ENCODE data around the gene SENP5.

The SENP5 gene

DNA sequence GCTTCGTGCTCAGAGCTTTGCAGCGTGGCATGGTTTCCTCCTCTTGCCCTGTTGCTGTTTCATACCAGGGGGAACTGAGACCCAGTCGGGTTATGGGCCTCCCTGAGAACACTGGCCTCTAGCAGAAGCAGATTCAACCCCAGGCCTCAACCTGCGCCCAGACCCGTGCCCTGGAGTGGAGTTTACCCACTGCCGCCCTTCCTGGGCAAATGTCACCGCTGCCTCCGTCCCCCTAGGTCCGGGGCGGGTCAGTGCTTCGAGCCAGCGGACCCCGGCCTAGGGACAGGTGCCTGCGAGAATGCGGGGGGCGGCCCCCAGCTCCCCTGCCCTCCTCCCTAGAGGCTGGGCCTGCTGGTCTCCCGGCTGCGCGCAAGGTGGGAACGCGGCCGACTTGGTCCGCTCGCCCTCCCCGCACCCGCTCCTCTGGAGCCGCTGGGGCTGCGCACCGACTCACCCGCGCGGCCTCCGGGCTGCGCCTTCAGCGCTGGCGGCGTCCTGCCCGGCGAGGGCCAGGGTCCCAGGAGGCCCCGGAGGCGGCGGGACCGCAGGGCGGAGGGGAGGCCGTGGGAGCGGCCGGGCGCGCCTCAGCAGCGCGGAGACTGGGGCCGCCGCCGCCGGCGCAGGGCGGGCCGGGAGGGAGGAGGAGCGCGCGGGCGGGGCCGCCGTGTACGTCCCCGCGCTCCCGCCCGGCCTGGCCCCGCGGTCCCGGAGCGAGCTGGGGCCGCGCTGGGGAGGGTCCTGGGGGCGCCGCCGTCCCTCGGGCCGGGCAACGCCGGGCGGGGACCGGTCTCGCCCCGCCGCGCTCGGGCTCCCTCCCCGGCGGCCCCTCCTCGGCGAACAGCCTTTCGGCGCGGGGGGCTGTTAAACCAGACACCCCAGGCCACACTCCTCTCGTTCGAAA is 100.8 kb downstream of the SENP5 start, which contains the start of gene PIGZ:
Gene PIGZ, minus strand, starts transcription at position 601 of the 901 bp plus-strand sequence. CDS start 16,802 bp downstream, outside the sequence.
- Histone ChIP-seq H3K27me3 (ENCODE audit: control insufficient read depth in 5 of 5, insufficient read depth in 4 of 5, low read length in 5 of 5) (no peaks in the 10 kb centered on the region), H3K4me1 (ENCODE audit: control insufficient read depth in 5 of 5, insufficient read depth in 5 of 5, low read length in 5 of 5) (peaks cover 2 to 21% (median 11%) of the 10 kb centered on the region in 5 donors), H3K9ac (ENCODE audit: low read length in 5 of 5) (peak within 1 kb of the TSS in 4 of 5 donors; percentile 75 to 84 (median 80)), H3K36me3 (ENCODE audit: control insufficient read depth in 5 of 5, insufficient read depth in 5 of 5, low read length in 5 of 5) (peaks cover 0 to 4% (median 0%) of the 10 kb centered on the region in 5 donors), H3K4me3 (ENCODE audit: low read depth in 1 of 5, low read length in 5 of 5) (peak within 1 kb of the TSS; percentile 75 to 86 (median 82)), H3K27ac (ENCODE audit: low read depth, low read length) (peak within 1 kb of the TSS; percentile 54), H3K9me3 (ENCODE audit: control insufficient read depth in 5 of 5, low read length in 5 of 5) (no peaks in the 10 kb centered on the region)

DNA sequence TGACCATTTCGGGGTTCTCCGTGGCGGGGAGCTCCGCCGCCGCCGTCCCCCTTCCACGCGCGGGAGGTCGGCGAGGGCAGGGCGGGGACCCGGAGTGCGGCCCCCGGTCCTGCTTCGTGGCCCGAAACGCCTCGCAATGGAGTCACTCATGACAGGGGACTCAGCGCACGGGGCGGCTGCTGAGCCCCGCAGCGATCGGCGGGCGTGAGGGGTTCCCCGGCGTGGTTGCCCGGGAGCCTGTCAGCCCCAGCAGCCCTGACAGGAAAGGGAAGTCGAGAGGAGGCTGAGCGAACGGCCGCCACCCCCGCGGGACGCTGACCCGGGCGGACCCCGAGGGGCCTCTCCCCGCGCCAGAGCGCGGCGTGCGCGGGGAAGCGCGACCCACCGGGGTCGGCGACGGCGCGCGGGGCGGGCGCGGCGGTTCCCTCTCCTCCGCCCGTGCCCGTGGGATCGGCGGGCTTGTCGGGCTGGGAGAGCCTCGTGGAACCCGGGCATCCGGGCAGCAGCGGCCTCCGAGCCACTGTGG is 101.5 kb downstream of the SENP5 start:
- Histone ChIP-seq H3K9ac (ENCODE audit: low read length in 5 of 5) (peak overlapping the region in 3 of 5 donors; percentile 74 to 77 (median 76)), H3K4me1 (ENCODE audit: control insufficient read depth in 5 of 5, insufficient read depth in 5 of 5, low read length in 5 of 5) (peaks cover 2 to 21% (median 11%) of the 10 kb centered on the region in 5 donors), H3K27me3 (ENCODE audit: control insufficient read depth in 5 of 5, insufficient read depth in 4 of 5, low read length in 5 of 5) (no peaks in the 10 kb centered on the region), H3K27ac (ENCODE audit: low read depth, low read length) (peak overlapping the region; percentile 54), H3K36me3 (ENCODE audit: control insufficient read depth in 5 of 5, insufficient read depth in 5 of 5, low read length in 5 of 5) (peaks cover 0 to 4% (median 0%) of the 10 kb centered on the region in 5 donors), H3K4me3 (ENCODE audit: low read depth in 1 of 5, low read length in 5 of 5) (peak overlapping the region in 4 of 5 donors; percentile 75 to 84 (median 80)), H3K9me3 (ENCODE audit: control insufficient read depth in 5 of 5, low read length in 5 of 5) (no peaks in the 10 kb centered on the region)

DNA sequence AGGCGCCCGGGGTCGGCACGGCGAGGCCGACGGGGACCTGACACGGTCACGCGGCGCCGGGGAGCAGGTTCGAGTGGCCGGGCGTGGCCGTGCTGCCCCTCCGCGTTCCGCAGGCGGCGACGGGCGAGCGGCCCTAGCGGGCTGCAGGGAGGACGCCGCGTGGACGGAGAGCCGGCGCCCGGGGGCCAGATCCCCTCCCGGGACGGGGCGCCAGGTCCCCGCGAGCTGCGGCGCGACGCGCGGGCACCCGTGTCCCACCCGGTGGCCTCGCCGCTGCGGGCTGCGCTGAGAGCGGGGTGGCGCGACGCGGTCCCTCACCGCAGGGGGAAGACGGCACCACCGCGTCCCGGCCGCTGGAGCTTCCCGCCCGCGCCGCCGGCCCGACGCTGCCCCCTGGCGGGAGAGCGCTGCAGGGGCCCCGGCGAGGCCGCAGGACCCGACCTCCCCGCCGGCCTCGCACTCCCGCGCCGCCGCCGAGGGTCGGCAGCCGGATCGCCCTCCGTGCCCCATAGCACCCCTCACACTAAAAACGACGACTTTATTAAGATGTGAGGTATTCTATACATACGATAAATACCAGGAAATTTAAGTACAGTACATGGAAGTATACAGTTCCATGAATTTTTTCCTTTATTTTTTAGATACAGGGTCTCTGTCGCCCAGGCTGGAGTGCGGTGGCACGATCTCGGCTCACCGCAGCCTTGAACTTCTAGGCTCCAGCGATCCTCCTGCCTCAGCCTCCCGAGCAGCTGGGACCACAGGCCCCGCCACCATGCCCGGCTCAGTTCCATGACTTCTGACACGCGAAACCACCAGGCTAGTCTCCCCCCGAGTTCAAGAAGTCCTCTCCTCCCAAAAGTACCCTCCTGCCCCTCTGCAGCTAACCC is 102.2 kb downstream of the SENP5 start:
- Histone ChIP-seq H3K4me1 (ENCODE audit: control insufficient read depth in 5 of 5, insufficient read depth in 5 of 5, low read length in 5 of 5) (peaks cover 2 to 21% (median 11%) of the 10 kb centered on the region in 5 donors), H3K27me3 (ENCODE audit: control insufficient read depth in 5 of 5, insufficient read depth in 4 of 5, low read length in 5 of 5) (no peaks in the 10 kb centered on the region), H3K36me3 (ENCODE audit: control insufficient read depth in 5 of 5, insufficient read depth in 5 of 5, low read length in 5 of 5) (peaks cover 0 to 4% (median 0%) of the 10 kb centered on the region in 5 donors), H3K9me3 (ENCODE audit: control insufficient read depth in 5 of 5, low read length in 5 of 5) (no peaks in the 10 kb centered on the region), H3K27ac (ENCODE audit: low read depth, low read length) (no peak overlapping the region), H3K9ac (ENCODE audit: low read length in 5 of 5) (peak overlapping the region in 1 of 5 donors; percentile 77), H3K4me3 (ENCODE audit: low read depth in 1 of 5, low read length in 5 of 5) (peak overlapping the region in 4 of 5 donors; percentile 75 to 84 (median 80))

- Histone ChIP-seq H3K36me3 (ENCODE audit: control insufficient read depth in 5 of 5, insufficient read depth in 5 of 5, low read length in 5 of 5) (peaks cover 0 to 4% (median 0%) of the 10 kb centered on the region in 5 donors), H3K27me3 (ENCODE audit: control insufficient read depth in 5 of 5, insufficient read depth in 4 of 5, low read length in 5 of 5) (no peaks in the 10 kb centered on the region), H3K4me1 (ENCODE audit: control insufficient read depth in 5 of 5, insufficient read depth in 5 of 5, low read length in 5 of 5) (peaks cover 2 to 21% (median 11%) of the 10 kb centered on the region in 5 donors), H3K9me3 (ENCODE audit: control insufficient read depth in 5 of 5, low read length in 5 of 5) (no peaks in the 10 kb centered on the region), H3K27ac (ENCODE audit: low read depth, low read length) (no peak overlapping the region), H3K4me3 (ENCODE audit: low read depth in 1 of 5, low read length in 5 of 5) (no peak overlapping the region), H3K9ac (ENCODE audit: low read length in 5 of 5) (no peak overlapping the region)
Measured at GRCh38 chr3:196970547-196971093, 102.9 kb downstream of the SENP5 start.

GRCh38 chr3:196971094-196971698 is 103.5 kb downstream of the SENP5 start:
- no peak overlapping the region for H3K9ac ChIP-seq (ENCODE audit: low read length in 5 of 5)
- peaks cover 2 to 21% (median 11%) of the 10 kb centered on the region in 5 donors for H3K4me1 ChIP-seq (ENCODE audit: control insufficient read depth in 5 of 5, insufficient read depth in 5 of 5, low read length in 5 of 5)
- no peak overlapping the region for H3K4me3 ChIP-seq (ENCODE audit: low read depth in 1 of 5, low read length in 5 of 5)
- H3K9me3 ChIP-seq (ENCODE audit: control insufficient read depth in 5 of 5, low read length in 5 of 5) = no peaks in the 10 kb centered on the region
- H3K27ac ChIP-seq (ENCODE audit: low read depth, low read length) = no peak overlapping the region
- H3K27me3 ChIP-seq (ENCODE audit: control insufficient read depth in 5 of 5, insufficient read depth in 4 of 5, low read length in 5 of 5) = no peaks in the 10 kb centered on the region
- H3K36me3 ChIP-seq (ENCODE audit: control insufficient read depth in 5 of 5, insufficient read depth in 5 of 5, low read length in 5 of 5) = peaks cover 0 to 4% (median 0%) of the 10 kb centered on the region in 5 donors

DNA sequence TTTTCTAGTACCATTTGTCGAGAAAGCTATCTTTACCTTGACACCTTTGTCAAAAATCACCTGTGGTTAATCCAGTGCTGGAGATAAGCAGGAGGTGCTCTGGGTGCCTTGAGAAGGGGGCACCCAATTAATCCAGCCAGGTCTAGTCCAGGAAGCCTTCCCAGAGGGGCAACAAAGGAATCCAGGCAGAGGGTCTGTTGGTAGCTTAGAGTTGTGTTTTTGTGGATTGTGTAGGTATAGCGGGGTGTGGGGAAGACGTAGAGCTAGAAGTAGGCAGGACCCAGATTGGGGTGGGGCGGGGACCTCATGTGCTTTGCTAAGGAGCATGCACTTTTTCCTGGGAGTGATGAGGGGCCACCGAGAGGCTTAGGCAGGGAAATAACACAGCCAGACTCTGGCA is 106.9 kb downstream of the SENP5 start:
- no peak overlapping the region for H3K27ac ChIP-seq (ENCODE audit: low read depth, low read length)
- no peaks in the 10 kb centered on the region for H3K9me3 ChIP-seq (ENCODE audit: control insufficient read depth in 5 of 5, low read length in 5 of 5)
- H3K4me3 ChIP-seq (ENCODE audit: low read depth in 1 of 5, low read length in 5 of 5) = no peak overlapping the region
- H3K36me3 ChIP-seq (ENCODE audit: control insufficient read depth in 5 of 5, insufficient read depth in 5 of 5, low read length in 5 of 5) = no peaks in the 10 kb centered on the region
- H3K9ac ChIP-seq (ENCODE audit: low read length in 5 of 5) = no peak overlapping the region
- no peaks in the 10 kb centered on the region for H3K27me3 ChIP-seq (ENCODE audit: control insufficient read depth in 5 of 5, insufficient read depth in 4 of 5, low read length in 5 of 5)
- peaks cover 0 to 10% (median 0%) of the 10 kb centered on the region in 5 donors for H3K4me1 ChIP-seq (ENCODE audit: control insufficient read depth in 5 of 5, insufficient read depth in 5 of 5, low read length in 5 of 5)

GRCh38 chr3:196975349-196975748 is 107.6 kb downstream of the SENP5 start:
- Histone ChIP-seq H3K9ac (ENCODE audit: low read length in 5 of 5) (no peak overlapping the region), H3K9me3 (ENCODE audit: control insufficient read depth in 5 of 5, low read length in 5 of 5) (no peaks in the 10 kb centered on the region), H3K27ac (ENCODE audit: low read depth, low read length) (no peak overlapping the region), H3K4me1 (ENCODE audit: control insufficient read depth in 5 of 5, insufficient read depth in 5 of 5, low read length in 5 of 5) (peaks cover 0 to 12% (median 0%) of the 10 kb centered on the region in 5 donors), H3K36me3 (ENCODE audit: control insufficient read depth in 5 of 5, insufficient read depth in 5 of 5, low read length in 5 of 5) (no peaks in the 10 kb centered on the region), H3K4me3 (ENCODE audit: low read depth in 1 of 5, low read length in 5 of 5) (no peak overlapping the region), H3K27me3 (ENCODE audit: control insufficient read depth in 5 of 5, insufficient read depth in 4 of 5, low read length in 5 of 5) (no peaks in the 10 kb centered on the region)

DNA sequence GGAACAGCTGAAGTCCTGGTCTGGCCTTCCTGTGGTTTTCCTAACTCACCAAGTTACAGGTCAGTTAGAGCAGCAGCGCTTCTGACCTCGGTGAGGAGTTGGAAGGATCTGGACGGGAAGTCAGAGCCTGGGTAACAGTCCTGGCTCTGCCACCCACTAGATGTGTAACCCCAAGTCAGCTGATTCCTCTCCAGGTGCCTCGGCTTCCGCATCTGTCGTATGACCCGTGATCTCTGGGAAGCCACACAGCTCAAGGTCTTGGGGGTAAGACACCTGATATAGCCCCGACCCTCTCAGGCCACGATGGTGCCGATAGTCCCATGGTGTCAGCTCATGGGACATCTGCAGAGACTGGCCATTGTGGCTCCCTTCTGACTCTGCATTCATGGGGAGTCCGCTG is 109.2 kb downstream of the SENP5 start:
- no peak overlapping the region for H3K27ac ChIP-seq (ENCODE audit: low read depth, low read length)
- peaks cover 0 to 12% (median 0%) of the 10 kb centered on the region in 5 donors for H3K4me1 ChIP-seq (ENCODE audit: control insufficient read depth in 5 of 5, insufficient read depth in 5 of 5, low read length in 5 of 5)
- no peak overlapping the region for H3K9ac ChIP-seq (ENCODE audit: low read length in 5 of 5)
- no peaks in the 10 kb centered on the region for H3K36me3 ChIP-seq (ENCODE audit: control insufficient read depth in 5 of 5, insufficient read depth in 5 of 5, low read length in 5 of 5)
- H3K27me3 ChIP-seq (ENCODE audit: control insufficient read depth in 5 of 5, insufficient read depth in 4 of 5, low read length in 5 of 5) = no peaks in the 10 kb centered on the region
- no peak overlapping the region for H3K4me3 ChIP-seq (ENCODE audit: low read depth in 1 of 5, low read length in 5 of 5)
- no peaks in the 10 kb centered on the region for H3K9me3 ChIP-seq (ENCODE audit: control insufficient read depth in 5 of 5, low read length in 5 of 5)

DNA sequence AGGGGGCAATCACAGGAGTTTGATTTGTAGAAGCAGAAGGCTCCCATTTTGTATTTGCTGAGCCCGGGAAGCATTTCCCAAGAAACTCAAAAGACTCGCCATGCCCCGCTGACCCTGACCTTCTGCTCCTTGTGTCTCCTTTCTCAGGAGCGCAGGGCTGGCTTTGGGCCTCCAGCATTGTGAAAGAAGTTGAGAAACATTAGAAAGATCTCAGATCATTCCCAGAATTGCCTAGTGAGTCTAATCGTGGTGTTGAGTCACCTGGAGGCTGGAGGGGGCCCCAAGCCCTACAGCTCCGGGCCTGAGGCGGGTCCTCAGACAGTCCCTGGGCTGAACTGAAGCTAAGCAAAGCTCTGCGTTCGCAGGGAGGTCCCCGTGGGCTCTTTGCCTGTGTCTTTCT is 111.8 kb downstream of the SENP5 start:
- Histone ChIP-seq H3K36me3 (ENCODE audit: control insufficient read depth in 5 of 5, insufficient read depth in 5 of 5, low read length in 5 of 5) (no peaks in the 10 kb centered on the region), H3K27ac (ENCODE audit: low read depth, low read length) (peak overlapping the region; percentile 40), H3K27me3 (ENCODE audit: control insufficient read depth in 5 of 5, insufficient read depth in 4 of 5, low read length in 5 of 5) (no peaks in the 10 kb centered on the region), H3K4me3 (ENCODE audit: low read depth in 1 of 5, low read length in 5 of 5) (no peak overlapping the region), H3K9me3 (ENCODE audit: control insufficient read depth in 5 of 5, low read length in 5 of 5) (peaks cover 0 to 4% (median 3%) of the 10 kb centered on the region in 5 donors), H3K9ac (ENCODE audit: low read length in 5 of 5) (no peak overlapping the region), H3K4me1 (ENCODE audit: control insufficient read depth in 5 of 5, insufficient read depth in 5 of 5, low read length in 5 of 5) (peaks cover 0 to 12% (median 0%) of the 10 kb centered on the region in 5 donors)
